Measurements from ENCODE around the gene ASB5.
"Not testable (repeated sequence)": the region's sequence is repeated elsewhere in the genome, so short reads cannot be mapped to it uniquely, and the experiment has no call there.

Gene ASB5

DNA sequence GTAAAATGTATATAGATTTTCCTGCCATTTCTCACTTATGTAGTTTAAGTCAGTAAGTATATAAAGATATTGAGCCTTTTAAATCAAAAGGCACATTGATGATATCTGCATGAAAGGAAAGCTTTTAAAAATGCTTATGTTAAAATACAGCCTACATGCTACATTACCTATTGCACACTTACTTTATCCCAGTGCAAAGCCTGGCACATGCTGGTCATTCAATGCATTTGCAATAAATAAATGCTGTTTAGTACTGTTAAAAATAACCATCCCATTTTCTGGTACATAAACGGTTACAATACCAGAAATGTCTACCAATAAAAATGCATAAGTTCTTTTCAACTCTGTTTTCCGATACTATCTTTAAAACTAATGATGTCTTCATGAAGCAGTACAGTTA, 51.5 kb downstream of the ASB5 start:
- no peak for DNase-seq

DNA sequence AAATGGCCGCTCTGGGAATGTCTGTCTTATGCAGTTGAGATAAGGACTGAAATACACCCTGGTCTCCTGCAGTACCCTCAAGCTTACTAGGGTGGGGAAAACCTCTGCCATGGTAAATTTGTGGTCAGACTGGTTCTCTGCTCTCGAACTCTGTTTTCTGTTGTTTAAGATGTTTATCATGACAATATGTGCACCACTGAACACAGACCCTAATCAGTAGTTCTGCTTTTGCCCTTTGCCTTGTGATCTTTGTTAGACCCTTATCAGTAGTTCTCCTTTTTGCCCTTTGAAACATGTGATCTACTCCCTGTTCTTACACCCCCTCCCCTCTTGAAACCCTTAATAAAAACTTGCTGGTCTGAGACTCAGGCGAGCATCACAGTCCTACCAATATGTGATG, 56.7 kb downstream of the ASB5 start:
- DNase-seq, result not testable (repeated sequence)

DNA sequence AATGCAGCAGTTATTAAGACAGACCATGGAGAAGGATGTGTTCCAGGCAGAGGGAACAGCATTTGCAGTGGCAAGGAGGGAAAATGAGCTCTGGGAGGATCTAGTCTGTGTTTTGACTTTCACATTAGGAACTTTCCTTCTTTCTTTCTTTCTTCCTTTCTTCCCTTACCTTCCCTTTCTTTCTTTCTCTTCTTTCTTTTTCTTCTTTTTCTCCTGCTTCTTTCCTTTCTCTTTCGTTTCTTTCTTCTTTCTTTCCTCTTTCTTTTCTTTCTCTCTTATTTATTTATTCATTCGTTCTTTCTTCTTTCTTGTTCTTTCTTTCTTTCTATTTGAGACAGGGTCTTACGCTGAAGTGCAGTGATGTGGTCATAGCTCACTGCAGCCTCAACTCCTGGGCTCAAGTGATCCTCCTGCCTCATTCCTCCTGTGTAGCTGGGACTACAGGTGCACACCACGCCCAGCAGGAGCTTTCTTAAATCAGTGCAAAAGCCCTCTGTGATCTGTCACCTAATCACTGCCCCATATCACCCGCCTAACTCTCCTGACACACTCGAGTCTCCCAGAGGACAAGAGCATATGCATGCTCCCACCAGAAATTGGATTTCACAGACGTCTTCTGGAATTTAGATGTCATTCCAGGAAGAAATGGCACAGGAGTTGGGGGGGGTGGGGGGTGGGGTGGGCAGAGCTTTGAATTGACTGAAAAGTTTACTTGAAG, 58.3 kb downstream of the ASB5 start:
- no peak for DNase-seq

DNA sequence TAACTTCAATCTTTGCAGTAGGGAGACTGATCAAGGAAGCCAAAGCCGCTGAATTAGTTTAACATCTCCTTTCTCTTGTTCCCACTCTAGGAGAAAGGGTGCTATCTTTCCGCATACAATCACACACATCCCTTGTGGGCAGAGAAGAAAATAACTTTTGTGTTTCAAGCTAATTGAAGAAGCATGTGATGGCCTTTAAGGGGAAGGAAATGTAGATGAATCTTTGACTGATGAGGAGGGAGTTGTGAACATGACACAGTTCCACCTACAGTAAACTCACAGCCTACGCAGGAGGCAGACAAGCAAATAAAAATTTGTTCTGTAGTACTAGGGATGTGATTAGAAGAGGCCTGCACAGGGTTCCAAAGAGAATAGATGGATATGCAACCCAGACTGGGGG, 58.9 kb downstream of the ASB5 start:
- DNase-seq, result no peak

DNA sequence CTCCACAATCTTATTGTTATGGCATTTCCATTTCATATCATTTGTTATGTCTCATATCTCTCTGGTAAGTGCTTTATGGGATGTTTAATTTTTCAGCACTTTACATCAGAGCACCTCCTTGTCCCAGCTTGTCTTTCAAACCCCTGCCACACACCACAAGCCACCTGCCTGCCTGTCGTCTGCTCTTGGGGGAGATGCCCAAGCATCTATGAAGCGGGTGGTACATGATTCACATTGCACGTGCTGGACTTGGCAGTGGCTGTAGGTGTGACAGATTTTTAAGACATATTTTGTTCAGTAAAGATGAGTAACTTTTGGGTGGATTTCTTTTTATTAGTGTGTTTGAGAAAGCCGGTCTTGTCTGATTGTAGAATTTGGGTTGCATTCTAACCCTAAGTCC, 59.5 kb downstream of the ASB5 start:
- DNase-seq, result no peak

DNA sequence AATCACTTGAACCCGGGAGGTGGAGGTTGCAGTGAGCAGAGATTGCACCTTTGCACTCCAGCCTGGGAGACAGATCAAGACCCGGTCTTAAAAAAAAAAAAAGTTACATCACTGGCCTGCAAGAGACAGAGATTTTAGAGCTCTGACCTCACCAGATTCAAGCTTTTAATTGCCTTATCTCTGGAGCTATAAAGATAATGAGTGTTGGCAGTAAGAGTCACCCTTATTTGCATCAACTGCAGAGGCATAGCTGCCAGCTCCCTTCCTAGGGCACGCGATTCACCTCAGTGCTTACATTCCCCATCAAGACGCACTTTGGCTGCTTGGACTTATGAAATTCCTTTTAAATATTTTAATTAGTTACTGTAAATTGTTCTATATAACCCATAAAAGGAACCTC, 61.2 kb downstream of the ASB5 start:
- DNase-seq, result no peak

DNA sequence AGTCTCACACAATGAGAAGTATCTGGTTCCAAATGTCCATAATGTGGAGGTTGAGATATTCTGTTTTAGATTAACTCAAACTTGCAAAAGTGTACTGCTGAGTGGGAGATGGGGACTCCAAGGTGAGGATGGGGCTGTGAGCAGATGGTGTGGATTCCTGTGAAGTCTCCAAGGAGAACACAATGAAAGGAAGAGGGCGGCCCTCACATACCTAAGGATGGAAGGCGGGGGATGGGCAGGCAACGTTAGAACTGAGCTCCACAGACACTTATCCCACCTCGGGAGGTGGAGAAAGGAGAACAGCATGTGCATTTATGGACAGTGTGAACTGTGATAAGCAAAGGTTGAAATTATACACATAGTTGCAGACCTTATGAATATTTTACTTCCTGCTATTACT, 63.7 kb downstream of the ASB5 start:
- DNase-seq, result no peak

DNA sequence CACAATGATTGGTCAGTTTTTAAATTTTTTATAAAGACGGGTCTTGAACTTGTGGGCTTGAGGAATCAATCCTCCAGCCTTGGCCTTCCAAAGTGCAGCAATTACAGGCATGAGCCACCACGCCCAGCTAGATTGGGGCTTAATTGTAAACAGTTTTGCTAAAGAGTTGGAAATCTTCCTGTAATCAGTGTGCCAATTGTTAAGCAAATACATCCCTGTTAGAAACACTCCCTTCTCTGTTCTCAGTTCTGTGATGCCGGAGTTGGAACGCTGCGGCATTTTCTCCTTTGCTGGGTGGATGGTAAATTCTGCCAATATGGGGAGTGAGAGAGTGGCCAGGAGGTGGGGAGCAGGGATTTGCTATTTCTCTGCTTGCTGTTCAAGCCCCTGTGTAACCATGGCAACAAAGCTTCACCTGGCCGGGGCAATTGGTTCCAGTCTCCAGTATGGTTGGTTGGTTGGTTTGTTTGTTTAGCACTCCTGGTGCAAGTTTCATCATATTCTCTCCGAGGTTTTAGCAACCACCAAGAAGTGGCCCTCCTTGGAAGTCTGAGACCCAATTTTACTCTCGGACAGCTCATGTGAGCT, 70.6 kb downstream of the ASB5 start:
- DNase-seq, result no peak

DNA sequence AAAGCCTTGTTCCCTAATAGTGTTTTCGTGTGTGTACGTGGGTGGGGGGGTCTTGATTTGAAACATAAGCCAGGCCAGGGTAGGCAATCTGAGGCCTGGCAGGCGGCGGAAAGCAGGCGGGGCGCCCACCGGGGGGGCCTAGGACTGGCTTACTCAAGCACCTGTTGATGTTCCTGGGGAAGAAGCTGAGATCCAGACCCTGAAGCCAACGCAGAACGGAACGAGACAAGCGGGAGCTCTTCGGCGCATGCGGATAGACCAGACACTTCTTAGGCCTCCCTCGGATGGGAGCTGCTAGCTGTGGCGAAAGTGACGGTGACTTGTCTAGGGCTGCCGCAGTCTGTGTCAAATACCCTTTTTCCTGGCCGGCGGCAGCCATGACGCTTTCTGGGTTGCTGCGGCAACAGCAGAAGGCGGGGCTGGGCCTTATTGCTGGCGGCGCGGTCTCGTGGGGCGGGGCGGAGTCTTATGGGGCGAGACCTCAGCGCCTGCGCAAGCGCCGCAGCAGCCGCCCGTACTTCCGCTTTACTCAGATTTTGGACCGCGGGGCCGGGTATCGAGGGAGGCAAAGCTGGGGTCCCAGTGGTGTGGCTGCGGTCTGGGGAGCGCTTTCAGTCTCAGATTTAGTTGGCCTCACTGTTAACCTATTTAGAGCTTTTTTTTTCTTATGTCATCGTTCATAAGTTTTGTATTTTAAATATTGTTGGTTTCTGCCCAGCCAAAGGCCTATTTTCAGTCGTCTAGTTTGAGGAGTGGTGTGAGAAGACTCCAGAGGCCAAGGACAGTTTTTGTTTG, 73.6 kb downstream of the ASB5 start, which contains the start of gene SPATA4:
Gene SPATA4 (minus strand): TSS at position 402 of the 795 bp plus-strand sequence. CDS start 23 bp downstream, at position 379.
- DNase-seq, result peak; percentile 92

DNA sequence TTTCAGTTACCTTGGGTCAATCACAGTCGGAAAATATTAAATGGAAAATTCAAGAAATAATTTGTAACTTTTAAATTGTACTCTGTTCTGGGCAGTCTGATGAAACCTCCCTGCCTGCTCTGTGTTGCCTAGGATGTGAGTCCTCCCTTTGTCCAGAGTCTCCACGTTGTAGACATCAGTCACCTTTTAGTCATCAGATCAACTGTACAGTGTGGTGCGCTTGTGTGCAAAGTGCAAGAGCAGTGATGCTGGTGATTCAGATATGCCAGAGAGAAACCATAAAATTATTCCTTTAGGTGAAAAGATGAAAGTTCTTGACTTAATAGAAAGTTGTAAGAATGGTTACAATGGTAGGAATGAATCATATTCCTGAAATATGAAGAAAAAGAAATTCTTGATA, 75.1 kb downstream of the ASB5 start:
- DNase-seq, result no peak

DNA sequence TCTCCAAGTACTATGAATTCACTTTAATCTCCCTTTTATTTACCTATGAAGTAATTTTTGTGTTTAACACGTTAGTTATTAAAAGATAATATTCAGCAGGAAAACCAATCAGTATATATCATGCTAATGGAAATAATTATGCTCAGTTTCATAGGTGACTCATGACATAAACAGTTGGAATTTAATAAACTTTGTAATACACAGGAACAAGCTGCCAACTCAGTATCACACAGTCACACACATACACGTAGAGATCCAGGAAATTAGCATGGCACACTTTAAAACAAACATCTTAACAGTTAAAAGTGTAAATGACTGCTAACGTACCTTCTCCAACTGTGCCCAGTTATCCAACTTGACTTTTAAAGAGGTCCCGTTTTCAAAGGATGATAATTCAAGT, 75.9 kb downstream of the ASB5 start:
- no peak for DNase-seq

DNA sequence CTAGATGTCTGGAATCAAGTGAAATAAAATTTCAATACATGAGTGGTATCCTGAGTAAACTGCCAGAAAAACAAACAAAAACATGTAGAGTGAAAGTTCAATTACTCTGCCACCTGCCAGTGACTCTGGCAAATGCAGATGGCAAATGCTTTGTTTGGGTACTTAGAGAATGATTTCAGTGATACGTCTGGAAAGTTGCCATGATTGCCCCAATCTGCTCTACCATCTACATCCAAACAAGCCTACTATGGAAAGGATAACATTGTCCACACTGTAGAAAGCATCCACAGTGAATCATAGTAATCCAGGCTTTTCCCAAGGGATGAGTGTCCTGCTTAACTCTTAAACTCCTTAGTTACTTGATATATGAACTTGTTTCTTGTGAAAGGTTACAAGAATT, 77.0 kb downstream of the ASB5 start:
- DNase-seq, result no peak

DNA sequence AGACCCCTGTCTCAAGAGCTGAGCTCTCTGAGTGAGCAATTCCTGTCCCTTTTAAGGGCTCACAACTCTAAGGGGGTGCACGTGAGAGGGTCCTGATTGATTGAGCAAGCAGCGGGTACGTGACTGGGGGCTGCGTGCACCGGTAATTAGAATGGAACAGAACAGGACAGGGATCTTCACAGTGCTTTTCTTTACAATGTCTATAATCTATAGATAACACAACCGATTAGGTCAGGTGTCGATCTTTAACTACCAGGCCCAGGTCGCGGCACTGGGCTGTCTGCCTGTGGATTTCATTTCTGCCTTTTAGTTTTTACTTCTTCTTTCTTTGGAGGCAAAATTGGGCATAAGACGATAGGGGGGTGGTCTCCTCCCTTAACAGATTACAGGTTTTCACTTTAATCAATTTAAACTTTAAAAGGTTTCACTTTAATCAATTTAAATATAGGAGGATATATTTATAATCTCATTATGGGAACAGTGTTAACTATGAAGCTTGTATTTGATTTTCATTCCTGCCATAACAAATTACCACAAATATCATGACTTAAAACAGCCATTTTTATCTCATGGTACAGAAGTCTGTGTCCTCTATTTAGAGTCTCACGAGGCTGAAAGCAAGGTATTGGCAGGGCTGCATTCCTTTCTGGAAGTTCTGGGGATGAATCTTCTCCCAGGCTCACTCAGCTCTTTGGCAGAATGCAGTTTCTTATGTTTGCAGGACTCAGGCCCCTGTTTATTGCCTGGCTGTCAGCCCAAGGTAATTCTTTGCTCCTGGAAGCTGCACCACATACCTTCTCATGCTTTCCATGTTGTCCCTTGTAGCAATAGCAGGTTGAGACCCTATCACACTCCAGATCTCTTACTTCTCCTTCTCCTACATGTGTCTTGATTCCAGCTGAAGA, 78.9 kb downstream of the ASB5 start:
- no peak for DNase-seq

DNA sequence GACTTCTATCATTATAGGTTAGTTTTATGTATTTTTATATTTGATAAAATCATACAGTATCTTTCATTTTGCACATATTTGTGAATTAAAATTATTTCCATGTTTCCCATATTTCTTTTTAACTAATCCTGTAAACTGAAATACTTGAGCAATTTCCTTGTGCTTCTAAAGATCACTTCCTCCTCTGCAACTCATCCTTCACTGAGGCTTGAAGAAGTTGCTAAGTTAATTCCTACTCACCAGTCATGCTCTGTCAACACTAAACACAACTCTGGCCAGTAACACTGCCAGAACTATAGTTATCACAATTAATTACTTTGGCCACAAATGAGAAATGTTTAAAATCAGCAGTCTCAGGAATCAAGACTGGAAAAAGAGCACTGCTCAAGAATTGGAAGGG, 80.4 kb downstream of the ASB5 start:
- no peak for DNase-seq

DNA sequence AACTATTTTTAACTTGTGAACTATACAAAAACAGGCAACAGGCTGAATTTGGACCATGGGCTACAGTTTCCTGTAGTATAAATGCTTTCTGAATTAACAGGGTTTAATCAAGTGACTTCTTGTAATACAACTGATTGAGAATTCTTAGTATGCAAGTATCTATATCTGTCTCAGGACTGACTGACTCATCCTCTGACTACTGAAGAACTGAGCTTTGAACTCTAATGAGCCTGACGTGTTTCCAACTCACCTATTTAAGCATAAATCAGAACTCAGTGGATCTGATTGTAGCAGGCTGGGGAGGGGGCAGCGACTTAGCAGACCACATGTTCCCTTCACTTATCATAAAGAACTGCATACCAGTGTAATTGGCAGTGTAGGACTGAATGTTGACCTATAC, 81.4 kb downstream of the ASB5 start:
- no peak for DNase-seq

DNA sequence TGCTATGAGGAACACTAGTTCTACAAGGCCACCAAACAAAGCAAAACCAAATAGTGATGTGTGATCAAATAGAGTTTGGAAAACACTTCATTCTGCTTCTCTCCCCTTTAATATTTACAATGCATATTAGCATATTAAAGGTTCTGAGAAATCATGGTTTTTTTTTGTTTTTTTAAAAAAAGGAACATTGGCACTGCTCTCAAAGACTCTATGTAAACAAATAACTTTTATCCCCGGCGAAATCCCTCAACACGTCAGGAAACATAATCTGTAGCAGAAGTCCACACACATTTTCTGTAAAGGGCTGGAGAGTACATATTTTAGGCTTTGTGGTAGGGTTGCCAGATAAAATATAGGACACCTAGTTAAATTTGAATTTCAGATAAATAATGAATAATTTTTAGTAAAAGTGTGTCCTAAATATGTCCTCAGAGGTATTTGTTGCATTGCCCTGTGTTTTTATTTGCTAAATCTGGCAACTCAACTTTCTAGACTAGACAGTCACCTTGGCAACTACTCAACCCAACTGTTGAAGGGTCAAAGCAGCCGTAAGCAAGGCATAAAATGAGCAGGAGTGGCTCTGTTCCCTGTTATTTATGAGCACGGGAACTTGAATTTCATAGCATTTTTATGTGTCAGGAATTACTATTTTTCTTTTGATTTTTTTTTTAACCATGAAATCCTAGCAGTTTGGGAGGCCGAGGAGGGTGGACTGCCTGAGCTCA, 82.2 kb downstream of the ASB5 start:
- no peak for DNase-seq

DNA sequence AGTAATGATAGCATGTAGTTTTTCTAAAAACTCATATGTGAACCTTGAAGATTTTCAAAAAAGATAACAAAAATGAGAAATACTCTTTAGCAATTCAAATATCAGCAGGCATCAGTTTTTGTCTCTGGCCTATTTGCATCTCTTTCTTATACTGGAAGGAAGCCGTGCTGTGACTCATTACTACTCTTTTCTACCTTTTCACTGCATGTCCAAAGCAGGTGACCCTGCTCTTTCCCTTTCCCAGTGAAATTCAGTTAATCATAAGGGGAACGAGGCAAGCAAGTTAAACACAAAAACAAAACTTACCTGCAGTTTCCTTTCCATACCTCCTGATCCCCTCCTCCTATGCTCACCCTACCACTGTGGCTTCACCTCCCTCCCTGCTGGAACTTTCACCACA, 83.0 kb downstream of the ASB5 start:
- DNase-seq, result no peak

DNA sequence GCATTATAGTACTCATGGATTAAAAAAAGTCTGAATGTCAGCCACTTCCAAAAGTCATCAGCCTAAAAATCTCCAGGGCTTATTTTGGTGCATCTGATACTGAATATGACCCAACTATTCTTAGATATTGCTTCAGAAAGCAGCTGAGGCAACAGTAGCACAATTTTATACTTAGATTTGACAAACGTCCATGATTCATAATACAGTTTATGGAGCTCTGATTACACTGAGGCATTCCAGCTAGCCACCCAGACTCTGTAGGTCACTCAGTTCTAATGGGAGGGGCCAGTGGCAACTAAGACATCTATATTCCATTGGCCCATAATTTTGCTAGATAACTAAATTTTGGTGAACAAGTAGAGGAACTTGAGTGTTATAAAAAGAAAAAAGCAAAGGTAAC, 84.0 kb downstream of the ASB5 start:
- DNase-seq, result no peak
